Gastrocnemius medialis (tissue), 4 donors: ENCODE results near the gene PAX8.

Experiments used
- POLR2A ChIP-seq, 2 donors: fragments of 450-650 bp; IDR thresholded peaks; one replicate each; pipeline ENCODE4 v1.6.1; 2017; ENCODE audit warnings: antibody characterized with exemption in 2 of 2, mild to moderate bottlenecking in 2 of 2, moderate library complexity in 2 of 2
- TF ChIP-seq, protein P1 (sequence below), 5 experiments: fragments of 450-650 bp in 3 of 5; fragments of 200-600 bp in 2 of 5; sonication (generic) in 2 of 5; IDR thresholded peaks in 4 of 5; conservative IDR thresholded peaks in 1 of 5; 1 replicate in 4 of 5; 2 replicates in 1 of 5; pipeline ENCODE4 v1.5.1; 2016 to 2019; ENCODE audit warnings: antibody characterized with exemption in 5 of 5, mild to moderate bottlenecking in 3 of 5, moderate library complexity in 3 of 5

- TF ChIP-seq, protein P1, sequence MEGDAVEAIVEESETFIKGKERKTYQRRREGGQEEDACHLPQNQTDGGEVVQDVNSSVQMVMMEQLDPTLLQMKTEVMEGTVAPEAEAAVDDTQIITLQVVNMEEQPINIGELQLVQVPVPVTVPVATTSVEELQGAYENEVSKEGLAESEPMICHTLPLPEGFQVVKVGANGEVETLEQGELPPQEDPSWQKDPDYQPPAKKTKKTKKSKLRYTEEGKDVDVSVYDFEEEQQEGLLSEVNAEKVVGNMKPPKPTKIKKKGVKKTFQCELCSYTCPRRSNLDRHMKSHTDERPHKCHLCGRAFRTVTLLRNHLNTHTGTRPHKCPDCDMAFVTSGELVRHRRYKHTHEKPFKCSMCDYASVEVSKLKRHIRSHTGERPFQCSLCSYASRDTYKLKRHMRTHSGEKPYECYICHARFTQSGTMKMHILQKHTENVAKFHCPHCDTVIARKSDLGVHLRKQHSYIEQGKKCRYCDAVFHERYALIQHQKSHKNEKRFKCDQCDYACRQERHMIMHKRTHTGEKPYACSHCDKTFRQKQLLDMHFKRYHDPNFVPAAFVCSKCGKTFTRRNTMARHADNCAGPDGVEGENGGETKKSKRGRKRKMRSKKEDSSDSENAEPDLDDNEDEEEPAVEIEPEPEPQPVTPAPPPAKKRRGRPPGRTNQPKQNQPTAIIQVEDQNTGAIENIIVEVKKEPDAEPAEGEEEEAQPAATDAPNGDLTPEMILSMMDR (IDR thresholded peaks at IDR 0.05 in 4 of 5, conservative IDR thresholded peaks at IDR 0.05 in 1 of 5), result no peak
- TF ChIP-seq POLR2A (IDR thresholded peaks at IDR 0.05), result no peak
These were observed 77.8 kb downstream of the PAX8 start for GRCh38 chr2:113200736-113201490.
